Amygdala (tissue), 56 donors: Measurements from ENCODE around the gene HEY2.
A peak's percentile ranks its signal among the peaks of the same experiment; 100 is the strongest.
"Not testable (repeated sequence)": the region's sequence is repeated elsewhere in the genome, so short reads cannot be mapped to it uniquely, and the experiment has no call there.

Experiments used
- DNase-seq, 56 donors: peaks; one replicate each; lab custom pipeline; 2025; lab: John Stamatoyannopoulos, UW

Gene HEY2

GRCh38 chr6:125764121-125764671, 14.8 kb downstream of the HEY2 start:
- no peak for DNase-seq

GRCh38 chr6:125765944-125766343, 16.5 kb downstream of the HEY2 start:
- DNase-seq = peak in 6 of 56 donors; percentile 9 to 39 (median 25)

GRCh38 chr6:125766641-125767040, 17.2 kb downstream of the HEY2 start:
- DNase-seq = no peak

GRCh38 chr6:125769147-125769783, 19.8 kb downstream of the HEY2 start:
- no peak for DNase-seq

GRCh38 chr6:125773387-125774341, 24.2 kb downstream of the HEY2 start:
- DNase-seq = peak in 1 of 56 donors; percentile 11

GRCh38 chr6:125776107-125776826, 26.8 kb downstream of the HEY2 start:
- DNase-seq = not testable (repeated sequence)

- DNase-seq = peak; percentile 19 to 92 (median 68)
These were observed 30.6 kb downstream of the HEY2 start for GRCh38 chr6:125779924-125780539.

- DNase-seq = peak in 31 of 56 donors; percentile 11 to 71 (median 38)
These were observed 31.3 kb downstream of the HEY2 start for GRCh38 chr6:125780540-125781313.

- DNase-seq = no peak
These were observed 32.0 kb downstream of the HEY2 start for GRCh38 chr6:125781314-125781868.

GRCh38 chr6:125784365-125784764, 34.9 kb downstream of the HEY2 start:
- no peak for DNase-seq

GRCh38 chr6:125787791-125788190, 38.4 kb downstream of the HEY2 start:
- DNase-seq = no peak

- no peak for DNase-seq
These were observed 39.7 kb downstream of the HEY2 start for GRCh38 chr6:125789167-125789566.

- peak in 51 of 56 donors; percentile 7 to 82 (median 57) for DNase-seq
These were observed 40.3 kb downstream of the HEY2 start for GRCh38 chr6:125789576-125790357.

- peak in 55 of 56 donors; percentile 40 to 90 (median 80) for DNase-seq
These were observed 41.1 kb downstream of the HEY2 start, which contains the start of gene NCOA7 for GRCh38 chr6:125790358-125791150. Gene NCOA7, plus strand, starts transcription at chr6:125790960. Its CDS starts 24,395 bp downstream, at chr6:125815355.

- peak in 34 of 56 donors; percentile 7 to 74 (median 45) for DNase-seq
These were observed 41.9 kb downstream of the HEY2 start for GRCh38 chr6:125791151-125791819.

- no peak for DNase-seq
These were observed 42.4 kb downstream of the HEY2 start for GRCh38 chr6:125791820-125792165.

- no peak for DNase-seq
These were observed 42.7 kb downstream of the HEY2 start for GRCh38 chr6:125792172-125792571.
